GM23248 (cell line): ENCODE data around the gene HMCN1. TPM values are rescaled to one million over a fixed set of nuclear protein-coding genes. Genes with fewer than 3 reads are reported as not detected.

ENCODE experiments used
- DNase-seq: peaks from one replicate; pipeline ENCODE4 v3.0.0-alpha.2; 2015
- H2AFZ ChIP-seq: fragments of 200-600 bp; sonication (generic); 2 replicates; pipeline ENCODE4 v1.6.1; 2016; ENCODE audit warnings: antibody characterized with exemption
- H3F3A ChIP-seq: fragments of 200-600 bp; sonication (generic); 2 replicates; pipeline ENCODE4 v1.6.1; 2016; ENCODE audit warnings: mild to moderate bottlenecking, antibody characterized with exemption, mixed run types; ENCODE audit not compliant: insufficient read depth
- H3K27ac ChIP-seq: fragments of 200-600 bp; sonication (generic); 2 replicates; pipeline ENCODE4 v1.5.1; 2016; ENCODE audit warnings: mild to moderate bottlenecking
- H3K27me3 ChIP-seq: fragments of 200-600 bp; sonication (generic); replicated peaks from 2 replicates; pipeline ENCODE4 v1.6.1; 2016; ENCODE audit warnings: mild to moderate bottlenecking; ENCODE audit not compliant: insufficient read depth
- H3K36me3 ChIP-seq: fragments of 200-600 bp; sonication (generic); 2 replicates; pipeline ENCODE4 v1.6.1; 2016; ENCODE audit warnings: low read depth, mild to moderate bottlenecking
- H3K4me1 ChIP-seq: fragments of 200-600 bp; sonication (generic); 2 replicates; pipeline ENCODE4 v1.6.1; 2016; ENCODE audit warnings: mild to moderate bottlenecking; ENCODE audit not compliant: insufficient read depth
- H3K4me2 ChIP-seq: fragments of 200-600 bp; sonication (generic); one replicate; pipeline ENCODE4 v1.6.1; 2016; ENCODE audit warnings: mild to moderate bottlenecking; ENCODE audit not compliant: unreplicated experiment
- H3K4me3 ChIP-seq: fragments of 200-600 bp; sonication (generic); 2 replicates; pipeline ENCODE4 v1.5.1; 2016; ENCODE audit warnings: mild to moderate bottlenecking
- H3K79me2 ChIP-seq: fragments of 200-600 bp; sonication (generic); 2 replicates; pipeline ENCODE4 v1.6.1; 2016; ENCODE audit warnings: mild to moderate bottlenecking; ENCODE audit not compliant: insufficient read depth
- H3K9ac ChIP-seq: fragments of 200-600 bp; sonication (generic); 2 replicates; pipeline ENCODE4 v1.6.1; 2016; ENCODE audit warnings: mild to moderate bottlenecking
- H3K9me2 ChIP-seq: fragments of 200-600 bp; sonication (generic); 2 replicates; pipeline ENCODE4 v1.6.1; 2016; ENCODE audit warnings: mixed run types, mild to moderate bottlenecking, moderate library complexity; ENCODE audit not compliant: insufficient read depth
- H3K9me3 ChIP-seq: fragments of 200-600 bp; sonication (generic); one replicate; pipeline ENCODE4 v1.6.1; 2017; ENCODE audit warnings: low read depth
- H4K20me1 ChIP-seq: fragments of 200-600 bp; sonication (generic); 2 replicates; pipeline ENCODE4 v1.6.0; 2016; ENCODE audit not compliant: insufficient read depth
- EZH2 ChIP-seq: fragments of 200-600 bp; sonication (generic); IDR thresholded peaks from 2 replicates; pipeline ENCODE4 v1.6.1; 2018; ENCODE audit warnings: antibody characterized with exemption, mild to moderate bottlenecking; ENCODE audit not compliant: insufficient read depth, poor library complexity, severe bottlenecking
- EZH2phosphoT487 ChIP-seq: fragments of 200-600 bp; sonication (generic); IDR thresholded peaks from 2 replicates; pipeline ENCODE4 v1.6.1; 2018; ENCODE audit warnings: antibody characterized with exemption, moderate library complexity, mild to moderate bottlenecking, low read depth; ENCODE audit not compliant: insufficient read depth
- WGBS, 2 experiments: methylation state at CpG; one replicate each; pipeline ENCODE4 v1.1.6; 2015 to 2017; ENCODE audit warnings: low lambda C conversion rate in 2 of 2, low coverage in 1 of 2; ENCODE audit errors: missing lambda C conversion rate in 2 of 2; 5-methylcytosine and 5-hydroxymethylcytosine counted together
- in situ Hi-C: fragments of 300-500 bp; cut with MboI; formaldehyde crosslinking; loops from 2 replicates; pipeline ENCODE4 v1.15.0; 2020
- polyA plus RNA-seq: library from polyadenylated mRNA; unstranded; fragments of >200 nt; fragmentation: Nextera tagmentation; extraction: Ambion mirVana; gene quantifications from 2 replicates; pipeline ENCODE4 v1.2.1, GENCODE V29; 2016
- total RNA-seq: library from RNA; depleted of rRNA; stranded (reverse); fragments of >200 nt; shearing (Covaris generic); gene quantifications from 2 replicates; pipeline ENCODE4 v1.2.3, GENCODE V29; 2014

HMCN1 gene
- total and polyA plus RNA-seq, 2 experiments from 2014 or later, result 1.8 to 5.2 TPM

- H3K9ac ChIP-seq, result no peak overlapping the region
- in situ Hi-C loops, result no loop called here
- no peaks in the 10 kb centered on the region for H3K9me2 ChIP-seq
- peaks cover 45% of the 10 kb centered on the region for H3K4me1 ChIP-seq
- H3K79me2 ChIP-seq, result no peaks in the 10 kb centered on the region
- H4K20me1 ChIP-seq, result no peaks in the 10 kb centered on the region
- peak overlapping the region; percentile 37 for H3K4me3 ChIP-seq
- no peaks in the 10 kb centered on the region for H3K9me3 ChIP-seq
- no peak overlapping the region for H3K4me2 ChIP-seq
- peak overlapping the region; percentile 23 for H2AFZ ChIP-seq
- no peak for DNase-seq
- TF ChIP-seq EZH2, result no peak
- no peak for TF ChIP-seq EZH2phosphoT487
- H3K27ac ChIP-seq, result no peak overlapping the region
- no peaks in the 10 kb centered on the region for H3K27me3 ChIP-seq
- H3F3A ChIP-seq, result peaks cover 3% of the 10 kb centered on the region; the same call in 1 of the 2 replicates
- H3K36me3 ChIP-seq, result no peaks in the 10 kb centered on the region
- 68 to 72% methylated on average over 3 of the region's 3 CpGs for WGBS, 2 experiments
These were observed 122.3 kb downstream of the HMCN1 start for GRCh38 chr1:185856482-185856881.

GRCh38 chr1:185857442-185857841 lies 123.3 kb downstream of the HMCN1 start:
- Histone ChIP-seq H3K27me3 (no peaks in the 10 kb centered on the region), H3F3A (peaks cover 6% of the 10 kb centered on the region; the same call in 1 of the 2 replicates), H3K9me3 (no peaks in the 10 kb centered on the region), H3K27ac (no peak overlapping the region), H3K9ac (no peak overlapping the region), H3K36me3 (no peaks in the 10 kb centered on the region), H3K4me3 (no peak overlapping the region), H3K9me2 (no peaks in the 10 kb centered on the region), H3K79me2 (no peaks in the 10 kb centered on the region), H4K20me1 (no peaks in the 10 kb centered on the region), H3K4me2 (no peak overlapping the region), H3K4me1 (peaks cover 48% of the 10 kb centered on the region), H2AFZ (no peak overlapping the region)
- DNase-seq, result no peak
- WGBS, 2 experiments, result 62 to 74% methylated on average over 2 of the region's 2 CpGs
- TF ChIP-seq EZH2, result no peak
- TF ChIP-seq EZH2phosphoT487, result no peak
- in situ Hi-C loops, result no loop called here

DNA sequence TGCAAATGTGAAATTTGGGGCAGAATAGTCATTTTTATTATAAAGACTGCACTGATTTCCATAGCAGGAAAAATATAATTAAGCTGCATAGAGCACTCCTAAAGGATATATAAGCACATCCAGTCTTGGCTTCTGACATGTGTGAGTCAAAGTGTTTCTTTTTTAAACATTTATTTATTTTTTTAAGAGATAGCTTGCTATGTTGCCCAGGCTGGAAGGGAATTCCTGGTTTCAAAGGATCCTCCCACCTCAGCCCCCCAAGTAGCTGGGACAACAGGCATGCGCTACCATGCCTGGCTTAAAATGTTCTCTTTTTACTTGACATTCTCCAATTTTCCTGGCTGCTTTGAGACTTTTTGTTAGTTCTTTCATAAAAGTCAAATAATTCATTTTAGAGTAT lies 126.1 kb downstream of the HMCN1 start:
- no peaks in the 10 kb centered on the region for H3K79me2 ChIP-seq
- 94 to 97% methylated on average over 1 of the region's 1 CpG for WGBS, 2 experiments
- H3K9ac ChIP-seq, result no peak overlapping the region
- H3F3A ChIP-seq, result peaks cover 15% of the 10 kb centered on the region
- no peaks in the 10 kb centered on the region for H4K20me1 ChIP-seq
- DNase-seq, result peak; percentile 24
- H3K4me3 ChIP-seq, result no peak overlapping the region
- H3K27ac ChIP-seq, result no peak overlapping the region
- peak overlapping the region; percentile 50 for H3K4me2 ChIP-seq
- in situ Hi-C loops, result no loop called here
- no peaks in the 10 kb centered on the region for H3K9me3 ChIP-seq
- no peaks in the 10 kb centered on the region for H3K27me3 ChIP-seq
- no peak overlapping the region for H2AFZ ChIP-seq
- TF ChIP-seq EZH2phosphoT487, result no peak
- TF ChIP-seq EZH2, result no peak
- peaks cover 36% of the 10 kb centered on the region for H3K4me1 ChIP-seq
- no peaks in the 10 kb centered on the region for H3K36me3 ChIP-seq
- no peaks in the 10 kb centered on the region for H3K9me2 ChIP-seq

DNA sequence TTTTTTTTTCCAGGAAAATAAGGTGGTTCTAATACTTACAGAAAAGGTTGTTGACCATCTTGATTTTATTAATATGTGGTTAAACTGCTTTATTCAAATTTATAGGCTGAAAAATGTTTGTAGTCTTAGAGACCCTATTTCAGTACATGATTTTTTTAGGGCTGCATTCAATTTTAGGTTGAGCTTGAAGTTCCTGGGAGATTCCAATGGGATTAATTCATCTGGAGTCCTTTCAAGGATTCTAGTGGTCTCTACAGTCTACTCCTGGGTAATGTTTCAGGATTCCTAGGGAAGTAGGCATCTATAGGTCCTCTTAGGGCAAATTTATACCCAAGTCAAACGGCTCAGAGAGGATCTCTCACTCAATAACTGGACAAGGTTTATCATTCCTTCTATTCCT lies 126.7 kb downstream of the HMCN1 start:
- no peak overlapping the region for H3K27ac ChIP-seq
- H3K9ac ChIP-seq, result no peak overlapping the region
- peak overlapping the region; percentile 50 for H3K4me2 ChIP-seq
- H3K79me2 ChIP-seq, result no peaks in the 10 kb centered on the region
- peaks cover 21% of the 10 kb centered on the region for H3F3A ChIP-seq
- no peak for DNase-seq
- H3K27me3 ChIP-seq, result no peaks in the 10 kb centered on the region
- H4K20me1 ChIP-seq, result no peaks in the 10 kb centered on the region
- TF ChIP-seq EZH2 (no peak), EZH2phosphoT487 (no peak)
- H3K9me3 ChIP-seq, result no peaks in the 10 kb centered on the region
- 39 to 69% methylated on average over 1 of the region's 1 CpG for WGBS, 2 experiments
- no peaks in the 10 kb centered on the region for H3K9me2 ChIP-seq
- no peaks in the 10 kb centered on the region for H3K36me3 ChIP-seq
- in situ Hi-C loops, result no loop called here
- H3K4me1 ChIP-seq, result peaks cover 42% of the 10 kb centered on the region
- H2AFZ ChIP-seq, result no peak overlapping the region
- no peak overlapping the region for H3K4me3 ChIP-seq

DNA sequence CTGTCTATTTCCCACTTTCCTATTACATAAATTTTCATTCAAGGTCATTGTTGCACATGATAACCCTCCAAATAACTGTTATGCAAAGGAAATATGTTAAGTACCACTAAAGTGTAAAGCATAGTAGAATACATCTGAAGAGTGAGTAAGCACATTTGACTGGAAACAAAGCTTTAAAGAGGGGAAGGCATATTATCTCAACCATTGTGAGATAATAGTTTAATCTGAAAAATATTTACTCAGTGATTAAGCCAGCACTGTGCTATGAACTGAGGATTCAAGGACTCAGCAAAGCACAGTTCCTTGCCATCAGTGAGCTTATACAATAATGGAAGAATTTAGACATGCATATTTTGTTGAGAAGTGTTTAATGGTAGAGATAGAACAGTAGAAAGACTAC lies 127.4 kb downstream of the HMCN1 start:
- H4K20me1 ChIP-seq, result no peaks in the 10 kb centered on the region
- H2AFZ ChIP-seq, result no peak overlapping the region
- peaks cover 43% of the 10 kb centered on the region for H3K4me1 ChIP-seq
- H3K27ac ChIP-seq, result no peak overlapping the region; the same call in 1 of the 2 replicates
- H3K79me2 ChIP-seq, result no peaks in the 10 kb centered on the region
- H3K9ac ChIP-seq, result no peak overlapping the region
- H3K27me3 ChIP-seq, result no peaks in the 10 kb centered on the region
- DNase-seq, result peak; percentile 35
- TF ChIP-seq EZH2 (no peak), EZH2phosphoT487 (no peak)
- H3F3A ChIP-seq, result peaks cover 23% of the 10 kb centered on the region
- H3K9me3 ChIP-seq, result no peaks in the 10 kb centered on the region
- H3K9me2 ChIP-seq, result no peaks in the 10 kb centered on the region
- in situ Hi-C loops, result no loop called here
- H3K4me2 ChIP-seq, result no peak overlapping the region
- no peaks in the 10 kb centered on the region for H3K36me3 ChIP-seq
- H3K4me3 ChIP-seq, result no peak overlapping the region
